CD4-positive, alpha-beta T cell treated with Interleukin-4 for 4 hours (primary cell): ENCODE results near the gene PDE11A.

ENCODE experiments used
- DNase-seq: peaks from one replicate; pipeline ENCODE4 v3.0.0-alpha.2; 2020

PDE11A gene

DNA sequence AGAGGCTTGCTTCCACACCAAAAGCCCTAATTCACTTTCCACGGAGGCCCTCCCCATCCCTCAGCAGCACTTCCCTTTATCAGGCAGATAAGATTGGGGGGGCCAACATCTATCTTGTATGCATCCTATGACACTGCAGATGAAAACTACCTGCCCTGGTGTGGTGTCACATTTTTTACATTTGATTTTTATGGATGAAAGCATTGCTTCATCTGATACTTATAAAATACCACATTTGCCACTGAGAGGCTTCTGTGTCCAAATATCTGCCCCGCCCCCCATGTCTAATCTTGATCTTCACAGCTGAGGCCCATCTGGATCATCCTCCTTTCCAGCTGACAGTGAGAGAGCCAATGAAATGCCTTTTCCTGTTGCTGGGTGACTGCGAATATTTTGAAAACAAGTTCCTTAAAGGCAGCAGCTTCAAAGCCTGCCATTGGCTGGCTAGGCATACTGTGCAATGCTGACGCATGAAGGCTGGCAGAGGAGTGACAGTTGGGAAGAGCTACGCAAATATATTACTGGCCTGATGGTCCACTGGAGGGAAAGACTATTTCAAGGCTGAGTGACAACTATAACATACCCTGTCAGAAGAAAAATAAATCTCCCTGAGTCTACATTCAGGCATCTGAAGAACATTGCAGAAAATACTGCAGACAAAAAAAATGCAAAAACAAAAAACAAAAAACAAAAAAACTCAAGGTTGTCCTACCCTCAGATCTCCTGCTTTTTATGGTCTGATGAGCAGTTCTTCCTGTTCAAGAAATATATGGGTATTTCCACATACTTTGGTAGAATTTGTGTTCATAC is 318.7 kb downstream of the PDE11A start:
- peak; percentile 14 for DNase-seq

DNA sequence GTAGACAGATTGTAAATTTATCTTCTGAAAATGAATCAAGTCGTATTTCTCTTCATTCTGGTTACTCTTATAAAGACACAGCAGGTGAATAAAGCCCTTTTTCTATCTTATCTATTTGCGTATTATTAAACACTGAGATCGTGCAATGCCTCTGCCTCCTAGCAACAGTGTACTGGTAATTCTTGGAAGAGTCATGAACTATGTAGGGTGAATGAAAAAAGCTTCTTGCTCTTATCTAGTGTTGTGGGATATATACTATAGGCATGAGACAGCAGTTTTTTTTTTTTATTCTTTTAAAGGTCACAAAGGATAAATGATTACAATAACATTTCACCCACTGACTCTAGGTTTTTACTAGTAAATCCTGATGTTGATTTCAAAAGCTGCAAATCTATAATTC is 324.2 kb downstream of the PDE11A start:
- no peak for DNase-seq

DNA sequence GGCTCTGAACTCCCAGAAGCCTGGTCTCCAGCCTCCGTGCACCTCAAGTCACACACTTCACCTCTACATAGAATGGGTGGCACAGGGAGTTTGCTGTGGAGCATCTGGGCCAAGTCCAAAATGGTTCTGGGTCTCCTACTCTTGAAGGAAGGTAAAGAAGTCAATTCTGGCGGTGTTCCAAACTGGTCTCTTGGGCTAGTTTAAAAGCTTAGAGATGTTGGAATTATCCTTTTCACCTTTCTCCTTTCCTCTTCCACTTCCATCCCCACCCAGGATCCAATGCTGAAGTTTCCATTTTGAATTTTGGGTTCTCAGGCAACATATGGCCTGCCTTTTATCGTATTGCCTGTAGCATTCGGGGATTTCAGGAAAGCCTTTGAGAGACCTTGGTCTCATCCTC is 325.2 kb downstream of the PDE11A start:
- no peak for DNase-seq

DNA sequence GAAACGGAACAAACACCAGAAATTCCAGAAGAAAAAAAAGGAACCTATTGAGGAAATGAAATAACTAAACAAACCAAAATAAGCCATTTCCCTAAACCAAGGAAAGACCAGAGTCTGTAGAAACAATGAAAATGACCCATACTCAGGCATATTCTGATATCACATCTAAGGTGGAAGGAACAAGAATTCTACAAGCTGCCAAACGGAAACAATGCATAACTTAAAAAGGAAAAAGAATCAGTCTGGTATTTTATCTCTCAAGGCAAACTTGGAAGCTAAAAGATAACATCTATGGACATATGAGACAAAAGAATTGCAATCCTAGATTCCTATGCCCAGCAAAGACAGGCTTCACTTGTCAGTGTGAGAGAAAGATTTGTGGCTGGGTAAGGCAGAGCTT is 326.2 kb downstream of the PDE11A start:
- no peak for DNase-seq

DNA sequence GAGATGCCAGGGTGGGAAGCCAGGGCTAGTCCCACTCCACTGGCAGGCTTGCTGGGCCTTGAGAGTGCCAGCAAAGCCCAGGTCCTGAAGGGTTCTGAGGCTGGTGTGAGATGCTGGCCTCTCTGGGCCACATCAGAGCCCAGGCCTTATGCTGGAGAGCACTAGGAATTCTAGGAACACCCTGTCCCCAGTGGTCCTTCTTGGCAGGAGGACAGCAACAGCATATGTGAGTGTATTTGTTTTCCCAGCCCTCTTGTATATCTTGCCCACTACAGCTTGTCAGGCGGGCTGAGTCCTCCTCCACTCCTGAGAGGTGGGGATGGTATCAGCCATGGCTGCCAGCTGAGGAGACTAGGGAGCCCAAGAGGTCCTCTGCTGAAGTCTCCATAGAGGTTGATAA is 327.0 kb downstream of the PDE11A start:
- DNase-seq, result no peak

DNA sequence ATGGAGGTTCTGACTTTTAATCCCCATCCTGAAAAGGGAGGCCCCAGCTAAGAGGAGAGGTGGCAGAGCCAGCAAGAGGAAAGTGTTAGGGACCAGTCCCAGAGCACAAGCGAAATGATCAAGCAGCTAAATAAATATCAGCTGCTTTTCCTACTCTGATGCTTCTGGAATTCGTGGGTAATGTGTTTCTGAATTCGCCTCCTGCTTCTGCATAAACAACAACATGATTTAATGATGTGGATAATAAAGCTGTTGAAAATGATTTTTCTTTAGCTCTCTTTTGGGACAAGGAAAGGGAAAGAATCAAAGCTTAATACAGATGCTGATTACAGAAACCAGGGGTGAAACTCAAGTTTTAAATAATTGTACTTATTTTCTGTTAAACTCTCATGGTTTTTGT is 329.7 kb downstream of the PDE11A start:
- DNase-seq, result no peak

DNA sequence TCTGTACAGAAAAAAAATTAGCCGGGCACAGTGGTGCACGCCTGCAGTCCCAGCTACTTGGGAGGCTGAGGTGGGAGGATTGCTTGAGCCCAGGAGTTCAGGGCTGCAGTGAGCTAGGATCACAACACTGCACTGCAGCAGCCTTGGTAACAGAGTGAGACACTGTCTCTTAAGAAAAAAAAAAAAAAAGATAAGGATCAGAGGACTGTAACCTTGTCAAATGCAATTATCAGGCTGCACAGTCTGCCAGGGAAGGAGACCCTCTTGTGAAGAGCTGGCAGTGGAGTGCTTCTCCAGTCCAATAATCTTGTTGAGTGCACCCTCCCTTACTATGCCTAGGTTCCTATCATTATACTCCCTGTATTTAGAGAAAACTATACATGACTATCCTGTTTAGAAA is 330.7 kb downstream of the PDE11A start:
- DNase-seq, result no peak

DNA sequence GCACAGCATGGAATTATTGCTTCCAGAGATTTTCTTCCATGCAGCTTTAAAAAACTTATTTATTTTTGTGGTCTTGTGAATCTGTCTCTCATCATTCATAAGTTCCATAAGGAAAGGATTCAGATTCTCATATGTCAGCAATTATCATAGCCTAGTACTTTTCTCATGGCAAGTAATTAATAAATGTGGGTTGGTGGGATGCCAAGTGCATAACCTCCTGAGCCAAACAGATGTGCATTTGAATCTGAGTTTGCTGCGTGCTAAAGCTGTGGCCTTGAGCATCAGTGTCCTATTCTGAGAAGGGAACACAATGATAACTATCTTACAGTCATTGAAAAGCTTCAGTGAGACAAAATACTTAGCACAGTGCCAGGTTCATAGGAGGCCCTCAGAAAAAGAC is 331.9 kb downstream of the PDE11A start:
- no peak for DNase-seq

DNA sequence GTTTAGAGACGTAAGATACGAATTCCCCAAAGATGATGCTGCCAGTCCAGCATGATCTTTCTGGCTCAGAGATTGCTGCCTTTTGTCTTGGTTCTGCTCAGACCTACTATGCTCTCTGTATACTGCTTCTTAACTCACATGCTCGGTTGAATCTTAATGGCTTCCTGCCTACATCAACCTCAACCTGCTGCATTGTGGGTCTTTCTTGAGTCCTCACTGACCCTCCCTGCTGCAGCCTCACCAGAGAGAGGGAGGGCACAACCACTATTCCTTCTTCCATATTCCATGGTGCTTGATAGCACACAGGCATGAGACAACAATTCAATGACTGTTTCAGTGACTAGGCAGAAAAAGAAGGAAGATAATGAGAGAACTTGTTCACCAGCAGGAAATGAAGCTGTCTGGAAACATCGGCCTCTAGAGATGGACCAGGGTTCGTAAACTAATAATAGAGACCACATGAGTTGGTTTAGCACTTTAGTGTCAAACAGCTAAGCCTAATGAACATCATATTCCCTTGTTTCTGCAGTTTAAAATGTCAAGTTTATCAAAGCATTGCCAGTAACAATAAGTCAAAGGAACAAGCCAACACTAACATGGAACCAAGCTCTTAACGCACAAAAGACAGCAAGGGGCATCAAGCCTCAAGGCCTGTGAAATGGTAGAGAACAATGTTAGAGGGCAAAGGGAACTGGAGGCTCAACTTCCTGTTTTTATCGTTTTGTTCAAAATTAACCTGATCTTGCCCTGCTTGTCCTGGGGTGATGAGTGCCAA is 333.9 kb downstream of the PDE11A start:
- DNase-seq, result no peak

DNA sequence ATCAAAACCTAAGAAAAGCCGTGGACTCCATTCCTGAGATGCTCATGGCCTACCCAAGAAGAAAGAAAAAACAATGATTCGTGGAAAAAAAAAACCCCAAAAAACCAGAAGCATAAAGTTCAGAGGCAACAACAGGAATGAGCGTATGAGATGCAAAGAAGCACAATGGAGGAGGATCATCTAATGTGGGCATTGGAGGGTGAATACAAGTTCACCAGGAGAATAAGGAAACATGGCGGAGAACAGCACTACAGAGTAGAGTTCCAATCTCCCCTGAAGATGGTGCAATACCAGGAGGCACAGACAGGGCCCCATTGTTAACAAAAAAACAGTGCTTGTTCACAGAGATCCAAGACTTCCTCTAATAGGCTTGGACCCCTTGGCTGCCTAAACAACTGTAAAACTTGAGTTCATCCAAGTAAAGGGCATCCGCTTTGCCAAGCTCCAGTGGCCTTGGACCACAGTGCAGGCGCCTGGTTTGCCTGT is 337.2 kb downstream of the PDE11A start:
- no peak for DNase-seq

DNA sequence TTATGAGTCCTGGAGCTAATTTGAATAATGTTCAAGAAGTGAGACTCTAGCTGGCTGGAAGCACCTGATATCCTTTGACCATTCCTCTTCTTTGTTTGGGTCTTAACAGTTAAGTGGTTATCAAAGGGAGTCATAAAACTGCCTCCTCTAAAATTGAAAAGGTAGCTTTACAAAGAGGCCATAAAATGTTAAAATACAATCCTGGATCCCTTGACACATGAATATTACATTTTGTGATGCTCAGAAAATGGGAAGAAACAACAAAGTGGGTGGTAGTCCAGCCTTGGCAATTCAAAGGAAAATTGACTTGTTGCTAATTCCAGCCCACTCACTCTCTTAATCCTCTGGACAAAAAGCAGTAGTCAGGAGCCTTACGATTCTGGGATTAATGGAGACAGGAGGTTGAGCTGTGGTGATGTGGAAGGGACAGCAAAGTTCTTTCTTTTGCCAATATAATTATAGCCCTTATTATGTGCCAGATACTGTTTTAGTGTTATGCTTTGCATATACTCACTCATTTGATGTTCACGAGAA is 339.2 kb downstream of the PDE11A start:
- no peak for DNase-seq

DNA sequence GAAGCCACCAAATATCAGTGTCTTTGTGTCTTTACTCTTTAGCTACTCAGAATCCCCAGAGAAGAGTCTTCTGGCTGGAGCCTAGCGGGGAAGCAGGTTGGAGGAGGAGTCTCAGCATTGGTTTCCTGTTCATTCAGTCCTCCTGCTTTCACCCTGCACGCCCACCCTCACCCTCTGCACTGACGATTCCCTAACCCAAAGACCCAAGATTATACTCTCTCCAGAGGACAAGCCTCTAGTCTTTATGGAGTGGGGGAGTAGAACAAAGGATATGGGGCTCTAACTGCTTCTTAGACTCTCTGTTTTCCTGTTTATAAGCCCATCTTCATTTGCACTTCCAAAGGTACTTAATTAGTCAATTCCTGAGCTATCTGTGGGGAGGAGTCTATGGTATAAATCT is 341.2 kb downstream of the PDE11A start:
- DNase-seq, result no peak

DNA sequence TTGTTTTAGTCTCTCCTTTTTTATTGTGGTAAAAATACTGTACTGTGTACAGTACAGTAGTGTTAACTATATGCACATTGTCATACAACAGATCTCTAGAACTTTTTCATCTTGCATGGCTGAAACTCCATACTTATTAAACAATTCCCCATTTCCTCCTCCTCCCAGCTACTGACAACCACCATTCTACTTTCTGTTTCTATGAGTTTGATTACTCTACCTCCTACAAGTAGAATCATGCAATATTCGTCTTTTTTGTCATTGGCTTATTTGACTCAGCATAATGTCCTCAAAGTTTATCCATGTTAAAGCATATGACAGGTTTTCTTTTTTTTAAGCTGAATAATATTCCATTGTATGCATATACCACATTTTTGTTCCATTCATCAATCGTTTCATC is 341.8 kb downstream of the PDE11A start:
- DNase-seq, result no peak

DNA sequence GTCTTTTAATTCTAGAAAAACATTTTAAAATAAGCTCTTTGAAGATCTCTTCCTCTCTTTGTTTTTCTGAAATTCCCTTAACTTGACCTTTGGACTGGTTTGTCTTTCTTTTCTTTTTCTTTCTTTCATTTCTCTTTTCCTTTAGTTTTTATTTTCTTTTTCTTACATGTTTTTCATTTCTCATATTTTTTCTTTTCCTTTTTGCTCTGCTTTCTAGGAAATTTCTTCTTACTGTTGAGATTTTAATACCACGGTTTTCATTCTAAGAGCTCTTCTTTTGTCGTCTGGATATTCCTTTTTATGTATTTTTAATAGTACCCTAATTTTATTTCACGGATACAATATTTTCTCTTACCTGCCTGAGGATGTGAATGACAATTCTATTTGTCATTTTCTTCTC is 342.2 kb downstream of the PDE11A start:
- DNase-seq, result no peak

DNA sequence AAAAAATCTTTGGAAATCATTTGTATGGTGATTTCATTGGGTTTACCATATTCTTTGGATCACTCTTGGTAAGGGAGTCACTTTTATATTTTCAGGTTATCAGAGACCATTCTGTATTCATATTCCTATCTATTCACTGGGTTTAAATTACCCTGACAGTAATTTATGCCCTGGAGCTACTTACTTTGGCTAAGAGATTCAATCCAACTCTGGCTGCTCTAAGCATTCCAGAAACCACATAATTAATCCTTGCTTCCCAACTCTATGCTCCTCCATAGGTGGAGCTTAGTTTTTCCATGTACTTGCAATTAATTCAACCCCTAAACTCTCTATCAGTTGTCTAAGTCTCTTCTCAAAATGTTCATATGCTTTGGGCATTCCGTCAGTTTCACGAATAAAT is 343.7 kb downstream of the PDE11A start:
- no peak for DNase-seq

DNA sequence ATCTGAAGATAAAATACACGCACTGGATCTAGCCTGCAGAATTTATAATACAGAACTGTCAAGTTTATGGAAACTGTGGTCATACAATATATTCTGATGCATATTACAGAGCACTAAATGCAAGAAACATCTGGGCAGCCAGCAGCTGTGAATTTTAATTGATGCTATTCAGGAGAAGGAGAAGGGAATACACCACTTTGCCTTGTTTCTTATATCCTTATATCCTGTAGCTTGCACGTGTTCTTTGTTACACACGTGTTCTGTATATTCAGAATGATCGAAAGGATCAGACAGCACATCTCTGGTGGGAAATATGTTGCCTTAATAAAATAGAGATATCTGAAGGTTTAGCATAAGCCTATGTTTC is 344.2 kb downstream of the PDE11A start:
- no peak for DNase-seq

DNA sequence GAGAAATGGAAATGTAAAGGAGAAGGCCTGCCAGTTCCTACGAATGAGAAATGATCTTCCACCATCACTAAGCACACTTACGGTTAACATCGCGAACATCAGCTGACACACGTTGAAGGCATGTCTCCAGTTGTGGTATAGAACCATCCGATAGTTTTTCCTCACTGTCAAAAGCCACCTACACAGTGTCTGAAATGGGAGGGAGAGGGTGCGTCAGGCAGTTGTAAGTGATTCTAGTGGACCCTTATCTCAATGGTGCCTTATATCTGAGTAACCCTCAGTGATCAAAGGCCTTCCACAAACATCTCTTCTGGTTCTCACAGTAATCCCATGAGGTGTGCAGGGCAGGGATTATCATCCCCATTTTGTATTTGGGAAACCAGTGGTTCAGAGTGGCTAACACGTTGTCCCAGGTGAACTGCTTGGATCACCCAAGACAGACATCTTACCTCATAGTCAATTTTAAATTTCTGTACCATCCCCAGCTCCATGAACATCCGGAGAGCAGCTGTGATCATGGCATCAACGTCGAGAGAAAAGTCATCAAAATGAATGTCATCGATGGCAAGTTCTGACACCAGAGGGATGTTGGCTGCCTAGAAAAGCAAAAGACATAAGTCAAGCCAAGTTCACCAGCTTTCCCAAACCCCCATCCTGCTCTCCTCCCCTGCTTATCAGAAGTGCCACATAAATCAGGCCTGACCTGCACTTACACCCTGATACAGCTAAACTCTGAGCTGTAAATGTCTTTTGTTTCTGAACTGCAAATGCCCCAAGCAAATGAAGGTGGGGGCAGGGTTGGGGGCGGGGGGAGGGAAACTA is 344.8 kb downstream of the PDE11A start:
- DNase-seq, result no peak

DNA sequence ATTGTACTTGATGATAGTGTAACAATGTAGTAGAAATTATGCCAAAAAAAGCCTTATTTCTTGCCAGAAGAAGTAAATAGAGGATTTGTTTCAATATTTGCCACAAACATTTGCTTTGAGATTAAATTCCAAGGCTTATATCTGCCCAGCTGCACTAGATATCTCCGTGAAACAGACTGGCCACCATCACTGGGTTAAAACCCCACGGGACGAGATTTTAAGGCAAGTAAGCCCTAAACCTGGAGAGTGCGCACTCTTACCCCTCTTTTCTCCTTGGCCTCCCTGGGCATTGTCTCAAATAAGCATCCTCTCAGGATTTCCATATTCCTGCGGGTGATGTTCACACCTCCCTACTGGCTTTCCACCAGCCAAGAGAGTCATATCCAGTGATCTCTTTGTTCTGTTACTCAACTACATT is 345.6 kb downstream of the PDE11A start:
- DNase-seq, result no peak

DNA sequence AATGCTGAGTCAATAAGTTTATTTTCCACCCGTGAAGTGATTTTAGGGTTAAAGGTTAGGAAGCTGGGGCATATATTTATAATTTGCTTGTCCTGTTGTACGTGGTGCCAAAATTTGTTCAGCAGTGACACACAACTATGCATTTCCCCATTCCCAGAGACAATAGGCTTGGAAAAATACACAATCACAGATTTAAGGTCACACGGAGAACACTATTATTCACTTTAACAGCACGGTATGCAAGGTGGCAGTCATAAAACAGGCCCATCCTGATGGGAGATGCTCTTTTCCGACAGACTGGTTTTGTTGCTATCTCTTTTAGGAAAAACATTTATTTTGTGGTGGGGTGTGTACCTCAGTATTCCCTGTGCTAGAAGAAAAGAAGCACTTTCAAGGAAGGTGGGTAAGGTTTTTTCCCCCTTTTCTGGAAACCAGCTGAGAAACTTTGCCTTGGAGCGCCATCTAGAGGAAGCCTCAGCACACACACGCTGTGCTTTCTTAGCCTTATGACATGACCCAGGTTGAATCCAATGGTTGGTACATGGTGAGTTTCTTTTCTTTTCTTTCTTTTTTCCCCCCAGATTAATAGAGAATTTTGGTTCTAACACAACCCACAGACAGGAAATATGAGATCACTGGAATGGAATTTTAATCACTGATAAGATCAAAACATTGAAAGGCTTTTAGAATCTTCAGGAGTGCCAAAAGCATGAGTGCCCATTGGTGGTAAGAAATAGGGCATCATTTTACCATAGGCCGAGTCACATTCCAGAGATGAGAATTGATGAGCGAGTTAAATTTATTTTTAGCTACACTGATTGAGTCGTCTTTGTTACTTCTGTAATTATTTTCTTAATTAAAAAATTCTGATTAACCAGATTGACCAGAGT is 347.9 kb downstream of the PDE11A start:
- peak; percentile 10 for DNase-seq

DNA sequence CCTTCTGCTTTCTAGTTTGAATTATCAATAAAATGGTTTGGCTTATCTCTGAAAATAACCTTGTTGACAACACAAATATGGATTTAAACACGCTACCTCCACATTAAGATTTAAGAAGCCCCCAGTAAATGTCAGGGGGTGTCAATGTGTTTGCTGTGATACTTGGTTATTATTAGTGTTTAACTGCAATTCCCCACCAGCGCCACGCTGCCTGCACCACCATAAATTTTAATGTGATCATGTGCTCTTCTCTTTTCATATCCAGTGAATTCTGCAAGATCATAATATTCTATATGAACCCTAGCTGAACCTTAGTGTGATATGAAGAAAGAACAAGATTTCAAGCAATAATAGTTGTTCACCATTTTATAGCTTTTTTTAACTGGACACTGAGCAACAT is 349.3 kb downstream of the PDE11A start:
- no peak for DNase-seq

DNA sequence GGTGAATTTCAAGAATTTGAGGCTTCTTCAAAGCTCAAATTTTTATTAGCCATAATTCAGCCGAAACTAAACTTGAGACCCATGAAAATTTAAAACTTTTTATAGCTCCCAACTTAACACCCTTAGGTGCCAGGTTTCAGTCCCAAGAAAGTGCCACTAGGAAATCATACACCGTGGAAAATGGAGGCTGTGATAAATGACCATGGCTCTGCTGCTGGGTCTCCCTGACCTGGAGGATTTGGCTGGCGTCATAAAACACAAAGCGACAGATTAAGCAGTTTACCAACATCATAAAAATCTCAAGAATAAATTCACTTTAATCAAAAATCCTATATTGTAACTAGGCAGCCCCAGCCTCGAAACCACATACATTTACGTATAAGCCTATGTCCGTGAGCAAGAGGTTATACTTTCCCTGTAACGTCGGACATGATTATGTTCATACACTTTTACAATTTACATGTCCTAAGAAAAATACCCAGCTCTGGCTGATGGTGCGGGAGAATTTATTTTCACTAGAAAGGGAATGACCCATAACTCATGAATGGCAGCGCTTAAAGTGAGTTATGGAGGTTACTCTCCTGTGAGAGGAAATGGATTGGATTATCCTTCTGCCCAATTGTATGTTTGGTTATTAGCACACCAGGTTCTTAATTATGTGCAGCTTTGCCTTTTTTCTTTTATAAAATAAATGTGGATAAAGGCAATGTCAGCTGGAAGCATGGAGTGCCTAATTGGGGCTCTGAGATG is 350.6 kb downstream of the PDE11A start:
- no peak for DNase-seq
